Colonic mucosa (tissue), 4 donors: ENCODE results near the gene SLAIN1. TPM values are rescaled to one million over a fixed set of nuclear protein-coding genes. Genes with fewer than 3 reads are reported as not detected.

ENCODE experiments used
- DNase-seq: peaks from one replicate; pipeline ENCODE4 v3.0.0-alpha.2; 2020
- H3K27ac ChIP-seq: fragments of 200-600 bp; one replicate; pipeline ENCODE4 v1.8.0; 2021
- H3K27me3 ChIP-seq: fragments of 200-600 bp; one replicate; pipeline ENCODE4 v1.8.0; 2021
- H3K36me3 ChIP-seq: fragments of 200-600 bp; one replicate; pipeline ENCODE4 v1.8.0; 2021
- H3K4me1 ChIP-seq: fragments of 200-600 bp; one replicate; pipeline ENCODE4 v1.8.0; 2021; ENCODE audit warnings: mild to moderate bottlenecking
- H3K4me3 ChIP-seq: fragments of 200-600 bp; one replicate; pipeline ENCODE4 v1.8.0; 2021
- H3K9ac ChIP-seq, 2 donors: one replicate each; pipeline ENCODE4 v1.7.0; 2013; ENCODE audit warnings: control low read depth in 2 of 2, low read depth in 2 of 2, low read length in 2 of 2
- H3K9me3 ChIP-seq: fragments of 200-600 bp; one replicate; pipeline ENCODE4 v1.8.0; 2021
- CTCF ChIP-seq: fragments of 200-600 bp; IDR thresholded peaks from one replicate; pipeline ENCODE4 v1.8.0; 2022; ENCODE audit warnings: antibody characterized with exemption, mild to moderate bottlenecking
- intact Hi-C: fragments of 100-400 bp; cut with DNase I; formaldehyde crosslinking; loops from one replicate; pipeline ENCODE4 v1.14.1; 2022
- total RNA-seq, 2 donors: library from RNA; stranded (reverse); fragmentation: NEBNext Ultra II Directional in 1 of 2; extraction: Animal tissue kit (Norgen Biotek cat#: 25700) in 1 of 2; gene quantifications; one replicate each; pipeline ENCODE4 v1.2.1, GENCODE V29; 2021
- donor health status: healthy.
- donor health status: DM: no; HTN: no; CAD: no.
- donor health status: DM: no; HTN: no; CAD: no.

Gene SLAIN1
- total RNA-seq, 2 donors from 2014 or later: 2.1 to 3.5 TPM

GRCh38 chr13:77701305-77701704 is 3.8 kb downstream of the SLAIN1 start:
- no peak overlapping the region for H3K4me3 ChIP-seq
- intact Hi-C loops: no loop called here
- no peak overlapping the region for H3K9ac ChIP-seq
- no peaks in the 10 kb centered on the region for H3K36me3 ChIP-seq
- no peak overlapping the region for H3K27ac ChIP-seq
- H3K4me1 ChIP-seq: no peaks in the 10 kb centered on the region
- DNase-seq: no peak
- TF ChIP-seq CTCF: no peak
- no peaks in the 10 kb centered on the region for H3K9me3 ChIP-seq
- H3K27me3 ChIP-seq: peaks cover 5% of the 10 kb centered on the region

GRCh38 chr13:77702366-77702765 is 4.9 kb downstream of the SLAIN1 start:
- no peak overlapping the region for H3K27ac ChIP-seq
- intact Hi-C loops: no loop called here

GRCh38 chr13:77703408-77703807 is 5.9 kb downstream of the SLAIN1 start:
- intact Hi-C loops: no loop called here
- Histone ChIP-seq H3K9me3 (no peaks in the 10 kb centered on the region), H3K9ac (no peak overlapping the region), H3K36me3 (no peaks in the 10 kb centered on the region), H3K27ac (no peak overlapping the region), H3K27me3 (peaks cover 2% of the 10 kb centered on the region), H3K4me3 (no peak overlapping the region), H3K4me1 (no peaks in the 10 kb centered on the region)
- no peak for DNase-seq
- TF ChIP-seq CTCF: no peak

More at GRCh38 chr13:77702366-77702765, 4.9 kb downstream of the SLAIN1 start:
- Histone ChIP-seq H3K27me3 (peaks cover 5% of the 10 kb centered on the region), H3K36me3 (no peaks in the 10 kb centered on the region), H3K9me3 (no peaks in the 10 kb centered on the region), H3K4me1 (no peaks in the 10 kb centered on the region), H3K9ac (no peak overlapping the region), H3K4me3 (no peak overlapping the region)
- no peak for TF ChIP-seq CTCF
- DNase-seq: no peak

GRCh38 chr13:77714119-77714755 is 16.8 kb downstream of the SLAIN1 start:
- no peak overlapping the region for H3K4me3 ChIP-seq
- no peaks in the 10 kb centered on the region for H3K9me3 ChIP-seq
- H3K36me3 ChIP-seq: no peaks in the 10 kb centered on the region
- DNase-seq: no peak
- H3K27ac ChIP-seq: no peak overlapping the region
- TF ChIP-seq CTCF: no peak
- intact Hi-C loops: no loop called here
- no peaks in the 10 kb centered on the region for H3K4me1 ChIP-seq
- H3K27me3 ChIP-seq: no peaks in the 10 kb centered on the region
- H3K9ac ChIP-seq: no peak overlapping the region

- H3K36me3 ChIP-seq: no peaks in the 10 kb centered on the region
- no peaks in the 10 kb centered on the region for H3K27me3 ChIP-seq
- H3K4me3 ChIP-seq: no peak overlapping the region
- H3K9me3 ChIP-seq: no peaks in the 10 kb centered on the region
- H3K27ac ChIP-seq: no peak overlapping the region
- H3K4me1 ChIP-seq: no peaks in the 10 kb centered on the region
- no peak for DNase-seq
- no peak overlapping the region for H3K9ac ChIP-seq
- intact Hi-C loops: no loop called here
- no peak for TF ChIP-seq CTCF
These were observed 17.9 kb downstream of the SLAIN1 start for GRCh38 chr13:77715233-77715891.
